H9 (cell line): ENCODE measurements around the gene MYBPC2. TPM values are rescaled to one million over a fixed set of nuclear protein-coding genes. Genes with fewer than 3 reads are reported as not detected.

Experiments used
- DNase-seq: peaks from one replicate; pipeline ENCODE4 v3.0.0-alpha.2; 2017
- H2AFZ ChIP-seq: one replicate; pipeline ENCODE4 v1.6.1; 2013; ENCODE audit warnings: mild to moderate bottlenecking, low read length, control low read depth, moderate library complexity
- H2AK5ac ChIP-seq: 2 replicates; pipeline ENCODE4 v1.6.1; 2013; ENCODE audit warnings: low read length, control low read depth, mixed read lengths; ENCODE audit not compliant: insufficient read length
- H2BK120ac ChIP-seq: one replicate; pipeline ENCODE4 v1.6.1; 2013; ENCODE audit warnings: low read depth, mild to moderate bottlenecking, low read length, control low read depth, inconsistent platforms; ENCODE audit not compliant: poor library complexity, severe bottlenecking
- H2BK12ac ChIP-seq: 2 replicates; pipeline ENCODE4 v1.6.1; 2013; ENCODE audit warnings: low read length, control low read depth, mixed read lengths, low read depth; ENCODE audit not compliant: insufficient read length
- H2BK15ac ChIP-seq: 2 replicates; pipeline ENCODE4 v1.6.1; 2013; ENCODE audit warnings: low read depth, low read length, control low read depth
- H2BK20ac ChIP-seq: one replicate; pipeline ENCODE4 v1.6.1; 2013; ENCODE audit warnings: low read depth, mild to moderate bottlenecking, low read length, control low read depth, inconsistent platforms; ENCODE audit not compliant: poor library complexity, severe bottlenecking
- H2BK5ac ChIP-seq: 2 replicates; pipeline ENCODE4 v1.6.1; 2013; ENCODE audit warnings: low read length, control low read depth, mixed read lengths; ENCODE audit not compliant: insufficient read length
- H3K14ac ChIP-seq: 2 replicates; pipeline ENCODE4 v1.6.1; 2013; ENCODE audit warnings: low read length, control low read depth; ENCODE audit not compliant: insufficient read depth
- H3K18ac ChIP-seq: 2 replicates; pipeline ENCODE4 v1.6.1; 2013; ENCODE audit warnings: low read depth, mild to moderate bottlenecking, mixed read lengths, low read length, control low read depth; ENCODE audit not compliant: insufficient read length
- H3K23ac ChIP-seq: 2 replicates; pipeline ENCODE4 v1.6.1; 2013; ENCODE audit warnings: low read length, control low read depth, mixed read lengths, low read depth; ENCODE audit not compliant: insufficient read length
- H3K23me2 ChIP-seq: 2 replicates; pipeline ENCODE4 v1.6.1; 2013; ENCODE audit warnings: low read depth, mild to moderate bottlenecking, mixed read lengths, low read length, control low read depth; ENCODE audit not compliant: insufficient read length, poor library complexity, severe bottlenecking
- H3K27ac ChIP-seq: 2 replicates; pipeline ENCODE4 v1.5.1; 2013; ENCODE audit warnings: low read length, control low read depth, mixed read lengths, low read depth; ENCODE audit not compliant: insufficient read length
- H3K27me3 ChIP-seq: 2 replicates; pipeline ENCODE4 v1.6.1; 2013; ENCODE audit warnings: low read length, control low read depth, inconsistent platforms; ENCODE audit not compliant: insufficient read depth
- H3K4ac ChIP-seq: 2 replicates; pipeline ENCODE4 v1.6.1; 2013; ENCODE audit warnings: low read depth, mild to moderate bottlenecking, control low read depth, inconsistent platforms, low read length, moderate library complexity
- H3K4me1 ChIP-seq: 2 replicates; pipeline ENCODE4 v1.6.1; 2013; ENCODE audit warnings: low read length, control low read depth, inconsistent platforms; ENCODE audit not compliant: insufficient read depth
- H3K4me2 ChIP-seq: 2 replicates; pipeline ENCODE4 v1.6.1; 2013; ENCODE audit warnings: low read length, control low read depth, mixed read lengths; ENCODE audit not compliant: insufficient read length, insufficient read depth
- H3K56ac ChIP-seq: 2 replicates; pipeline ENCODE4 v1.6.1; 2013; ENCODE audit warnings: low read depth, mild to moderate bottlenecking, mixed read lengths, low read length, control low read depth; ENCODE audit not compliant: insufficient read length
- H3K79me1 ChIP-seq: 2 replicates; pipeline ENCODE4 v1.6.1; 2013; ENCODE audit warnings: low read depth, mild to moderate bottlenecking, moderate library complexity, low read length, control low read depth, inconsistent platforms; ENCODE audit not compliant: insufficient read depth, poor library complexity, severe bottlenecking
- H3K79me2 ChIP-seq: 2 replicates; pipeline ENCODE4 v1.6.1; 2013; ENCODE audit warnings: low read length, control low read depth, inconsistent platforms; ENCODE audit not compliant: insufficient read depth
- H3K9ac ChIP-seq: 2 replicates; pipeline ENCODE4 v1.6.1; 2013; ENCODE audit warnings: low read length, control low read depth, mixed read lengths; ENCODE audit not compliant: insufficient read length; ENCODE audit errors: extremely low read depth
- H3K9me3 ChIP-seq: one replicate; pipeline ENCODE4 v1.6.1; 2013; ENCODE audit warnings: low read depth, low read length, inconsistent platforms; ENCODE audit not compliant: control insufficient read depth
- H3T11ph ChIP-seq: one replicate; pipeline ENCODE4 v1.6.1; 2013; ENCODE audit warnings: mild to moderate bottlenecking, low read length, control low read depth, inconsistent platforms
- H4K20me1 ChIP-seq: one replicate; pipeline ENCODE4 v1.6.1; 2013; ENCODE audit not compliant: control insufficient read depth, insufficient read length, insufficient read depth
- H4K5ac ChIP-seq: 2 replicates; pipeline ENCODE4 v1.6.1; 2013; ENCODE audit warnings: low read depth, mild to moderate bottlenecking, mixed read lengths, low read length, control low read depth; ENCODE audit not compliant: insufficient read length
- H4K8ac ChIP-seq: replicated peaks from 2 replicates; pipeline ENCODE4 v1.6.1; 2013; ENCODE audit warnings: low read length, control low read depth, mixed read lengths, low read depth; ENCODE audit not compliant: insufficient read length
- H4K91ac ChIP-seq: 2 replicates; pipeline ENCODE4 v1.6.1; 2013; ENCODE audit warnings: low read depth, mild to moderate bottlenecking, moderate library complexity, mixed read lengths, low read length, control low read depth; ENCODE audit not compliant: insufficient read length
- H3K27ac Mint-ChIP-seq, 3 experiments: 2 replicates in 2 of 3; 3 replicates in 1 of 3; pipeline ENCODE4 v1.8.0; 2020 to 2021; ENCODE audit warnings: mixed read lengths in 3 of 3, mild to moderate bottlenecking in 1 of 3, moderate library complexity in 1 of 3
- H3K27me3 Mint-ChIP-seq: 2 replicates; pipeline ENCODE4 v1.8.0; 2021; ENCODE audit warnings: low read depth, mild to moderate bottlenecking, moderate library complexity, mixed read lengths
- H3K36me3 Mint-ChIP-seq, 3 experiments: 2 replicates in 2 of 3; 3 replicates in 1 of 3; pipeline ENCODE4 v1.8.0; 2020 to 2021; ENCODE audit warnings: low read depth in 3 of 3, mixed read lengths in 3 of 3; ENCODE audit not compliant: insufficient read depth in 1 of 3
- H3K4me1 Mint-ChIP-seq, 2 experiments: 2 replicates each; pipeline ENCODE4 v1.8.0; 2020; ENCODE audit warnings: mixed read lengths in 2 of 2
- H3K4me3 Mint-ChIP-seq, 2 experiments: 2 replicates in 1 of 2; 3 replicates in 1 of 2; pipeline ENCODE4 v1.8.0; 2020 to 2021; ENCODE audit warnings: mild to moderate bottlenecking in 2 of 2, mixed read lengths in 2 of 2, moderate library complexity in 1 of 2
- H3K9me3 Mint-ChIP-seq, 2 experiments: 2 replicates in 1 of 2; 3 replicates in 1 of 2; pipeline ENCODE4 v1.8.0; 2020; ENCODE audit warnings: mild to moderate bottlenecking in 2 of 2, mixed read lengths in 2 of 2, moderate library complexity in 1 of 2
- WGBS: extraction: QIAGEN DNeasy Blood & Tissue Kit; methylation state at CpG from one replicate; pipeline ENCODE4 v1.1.7; 2013; ENCODE audit warnings: missing lambda C conversion rate, low lambda C conversion rate, mixed read lengths; ENCODE audit not compliant: insufficient read length; ENCODE audit errors: extremely low coverage; 5-methylcytosine and 5-hydroxymethylcytosine counted together
- total RNA-seq: library from RNA; stranded (reverse); gene quantifications from 2 replicates; pipeline ENCODE4 v1.2.1, GENCODE V29; 2021
- TF ChIP-seq, protein P1 (sequence below): fragments of 200-600 bp; sonication (generic); conservative IDR thresholded peaks from 3 replicates; pipeline ENCODE4 v1.8.0; 2021; ENCODE audit warnings: antibody characterized with exemption, mild to moderate bottlenecking

Gene MYBPC2
- total RNA-seq, 1 experiment from 2014 or later = 4.9 TPM

DNA sequence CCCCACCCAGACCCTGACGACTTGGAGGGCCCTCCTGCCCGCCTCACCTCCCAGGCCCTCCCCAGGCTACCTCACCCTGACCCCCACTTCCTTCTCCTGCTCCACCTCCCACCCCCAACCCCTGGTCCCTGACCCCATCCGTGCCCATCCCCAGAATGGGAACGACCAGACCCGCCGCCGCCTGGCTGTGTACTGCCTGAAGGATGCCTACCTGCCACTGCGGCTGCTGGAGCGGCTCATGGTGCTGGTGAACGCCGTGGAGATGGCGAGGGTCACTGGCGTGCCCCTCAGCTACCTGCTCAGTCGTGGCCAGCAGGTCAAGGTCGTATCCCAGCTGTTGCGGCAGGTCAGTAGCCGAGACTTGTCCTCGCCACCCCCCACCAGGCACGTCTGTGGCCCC, 25.9 kb upstream of the MYBPC2 start:
- Histone ChIP-seq H3K56ac (no peak overlapping the region), H3K14ac (no peak overlapping the region), H3K9me3 (no peaks in the 10 kb centered on the region), H3K4me1 (no peaks in the 10 kb centered on the region), H3K79me1 (no peaks in the 10 kb centered on the region), H4K5ac (no peak overlapping the region), H4K20me1 (no peaks in the 10 kb centered on the region), H2BK120ac (no peak overlapping the region), H2BK20ac (no peak overlapping the region), H3K23me2 (no peaks in the 10 kb centered on the region), H3K18ac (no peak overlapping the region), H3K23ac (no peak overlapping the region), H2AK5ac (no peak overlapping the region), H2AFZ (no peak overlapping the region), H4K8ac (no peak overlapping the region), H4K91ac (no peak overlapping the region), H3K27me3 (no peaks in the 10 kb centered on the region), H2BK15ac (no peak overlapping the region), H3K4me2 (no peak overlapping the region), H3K4ac (no peak overlapping the region), H3K27ac (no peak overlapping the region), H3K79me2 (no peaks in the 10 kb centered on the region), H3T11ph (no peak overlapping the region), H2BK12ac (no peak overlapping the region), H2BK5ac (no peak overlapping the region), H3K9ac (no peak overlapping the region)
- Mint-ChIP-seq H3K4me3 (no peak overlapping the region), H3K36me3 (peaks cover 44 to 74% (median 68%) of the 10 kb centered on the region in 3 experiments), H3K27ac (no peak overlapping the region), H3K9me3 (no peaks in the 10 kb centered on the region), H3K27me3 (no peaks in the 10 kb centered on the region; the same call in 1 of the 2 replicates), H3K4me1 (no peaks in the 10 kb centered on the region)
- no CpG with 5 or more reads among the region's 19 CpGs for WGBS
- no peak for DNase-seq
- TF ChIP-seq, protein P1, sequence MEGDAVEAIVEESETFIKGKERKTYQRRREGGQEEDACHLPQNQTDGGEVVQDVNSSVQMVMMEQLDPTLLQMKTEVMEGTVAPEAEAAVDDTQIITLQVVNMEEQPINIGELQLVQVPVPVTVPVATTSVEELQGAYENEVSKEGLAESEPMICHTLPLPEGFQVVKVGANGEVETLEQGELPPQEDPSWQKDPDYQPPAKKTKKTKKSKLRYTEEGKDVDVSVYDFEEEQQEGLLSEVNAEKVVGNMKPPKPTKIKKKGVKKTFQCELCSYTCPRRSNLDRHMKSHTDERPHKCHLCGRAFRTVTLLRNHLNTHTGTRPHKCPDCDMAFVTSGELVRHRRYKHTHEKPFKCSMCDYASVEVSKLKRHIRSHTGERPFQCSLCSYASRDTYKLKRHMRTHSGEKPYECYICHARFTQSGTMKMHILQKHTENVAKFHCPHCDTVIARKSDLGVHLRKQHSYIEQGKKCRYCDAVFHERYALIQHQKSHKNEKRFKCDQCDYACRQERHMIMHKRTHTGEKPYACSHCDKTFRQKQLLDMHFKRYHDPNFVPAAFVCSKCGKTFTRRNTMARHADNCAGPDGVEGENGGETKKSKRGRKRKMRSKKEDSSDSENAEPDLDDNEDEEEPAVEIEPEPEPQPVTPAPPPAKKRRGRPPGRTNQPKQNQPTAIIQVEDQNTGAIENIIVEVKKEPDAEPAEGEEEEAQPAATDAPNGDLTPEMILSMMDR = no peak
